RWPE2 (cell line): ENCODE measurements around the gene C7orf33.

ENCODE experiments used
- ATAC-seq: fragments of 200-7000 bp; cut with Tn5 transposase; 3 replicates; pipeline ENCODE4 v1.9.1; 2021; ENCODE audit warnings: low read depth
- DNase-seq: peaks from one replicate; pipeline ENCODE4 v3.0.0-alpha.2; 2020; ENCODE audit warnings: low spot score
- H3K27ac ChIP-seq: fragments of 450-650 bp; 2 replicates; pipeline ENCODE4 v1.5.1; 2017; ENCODE audit warnings: mild to moderate bottlenecking; ENCODE audit not compliant: poor library complexity, severe bottlenecking
- H3K27me3 ChIP-seq: fragments of 250-450 bp; sonication (Bioruptor Pico); 2 replicates; pipeline ENCODE4 v1.5.1; 2021; ENCODE audit warnings: mild to moderate bottlenecking, moderate library complexity; ENCODE audit not compliant: insufficient read depth, poor library complexity, severe bottlenecking
- H3K36me3 ChIP-seq: fragments of 250-450 bp; sonication (Bioruptor Pico); 2 replicates; pipeline ENCODE4 v1.5.1; 2020; ENCODE audit warnings: low read depth, mild to moderate bottlenecking, moderate library complexity
- H3K4me1 ChIP-seq: fragments of 250-450 bp; sonication (Bioruptor Pico); 2 replicates; pipeline ENCODE4 v1.5.1; 2021; ENCODE audit warnings: mild to moderate bottlenecking, moderate library complexity; ENCODE audit not compliant: insufficient read depth, poor library complexity, severe bottlenecking
- H3K4me3 ChIP-seq: fragments of 250-450 bp; sonication (Bioruptor Pico); 2 replicates; pipeline ENCODE4 v1.5.1; 2021; ENCODE audit warnings: mild to moderate bottlenecking, moderate library complexity; ENCODE audit not compliant: severe bottlenecking
- H3K9me3 ChIP-seq: fragments of 250-450 bp; sonication (Bioruptor Pico); 2 replicates; pipeline ENCODE4 v1.5.1; 2021; ENCODE audit warnings: mild to moderate bottlenecking, moderate library complexity; ENCODE audit not compliant: severe bottlenecking
- CTCF ChIP-seq: fragments of 450-650 bp; IDR thresholded peaks from one replicate; pipeline ENCODE4 v1.5.1; 2017; ENCODE audit warnings: mild to moderate bottlenecking, moderate library complexity; ENCODE audit not compliant: poor library complexity, severe bottlenecking

C7orf33 gene

GRCh38 chr7:148546857-148547256 lies 43.7 kb upstream of the C7orf33 start:
- no peak for TF ChIP-seq CTCF
- ATAC-seq (no peak), DNase-seq (no peak)
- Histone ChIP-seq H3K9me3 (no peaks in the 10 kb centered on the region), H3K27me3 (no peaks in the 10 kb centered on the region), H3K36me3 (no peaks in the 10 kb centered on the region), H3K4me1 (no peaks in the 10 kb centered on the region), H3K4me3 (no peak overlapping the region), H3K27ac (no peak overlapping the region)

GRCh38 chr7:148547951-148548350 lies 42.6 kb upstream of the C7orf33 start:
- Histone ChIP-seq H3K4me3 (no peak overlapping the region), H3K27me3 (no peaks in the 10 kb centered on the region), H3K27ac (no peak overlapping the region), H3K4me1 (no peaks in the 10 kb centered on the region), H3K9me3 (no peaks in the 10 kb centered on the region), H3K36me3 (no peaks in the 10 kb centered on the region)
- TF ChIP-seq CTCF, result no peak
- no peak for DNase-seq
- ATAC-seq, result no peak

- H3K9me3 ChIP-seq, result peaks cover 1% of the 10 kb centered on the region
- no peaks in the 10 kb centered on the region for H3K27me3 ChIP-seq
- ATAC-seq, result no peak
- TF ChIP-seq CTCF, result no peak
- DNase-seq, result no peak
- H3K4me3 ChIP-seq, result no peak overlapping the region
- no peak overlapping the region for H3K27ac ChIP-seq
- H3K4me1 ChIP-seq, result no peaks in the 10 kb centered on the region
- H3K36me3 ChIP-seq, result no peaks in the 10 kb centered on the region
These were observed 36.6 kb upstream of the C7orf33 start for GRCh38 chr7:148553979-148554378.

GRCh38 chr7:148556892-148557291 lies 33.7 kb upstream of the C7orf33 start:
- no peak for DNase-seq
- Histone ChIP-seq H3K4me1 (no peaks in the 10 kb centered on the region), H3K9me3 (peaks cover 1% of the 10 kb centered on the region)

GRCh38 chr7:148558914-148559313 lies 31.7 kb upstream of the C7orf33 start:
- H3K4me3 ChIP-seq, result no peak overlapping the region
- TF ChIP-seq CTCF, result no peak
- no peaks in the 10 kb centered on the region for H3K36me3 ChIP-seq
- DNase-seq (no peak), ATAC-seq (no peak)
- H3K9me3 ChIP-seq, result peaks cover 1% of the 10 kb centered on the region
- no peaks in the 10 kb centered on the region for H3K27me3 ChIP-seq
- no peak overlapping the region for H3K27ac ChIP-seq
- no peaks in the 10 kb centered on the region for H3K4me1 ChIP-seq

More at GRCh38 chr7:148556892-148557291, 33.7 kb upstream of the C7orf33 start:
- no peak for TF ChIP-seq CTCF
- H3K27me3 ChIP-seq, result no peaks in the 10 kb centered on the region
- H3K36me3 ChIP-seq, result no peaks in the 10 kb centered on the region
- H3K4me3 ChIP-seq, result no peak overlapping the region
- peak; percentile 31; the same call in 1 of the 3 replicates for ATAC-seq
- no peak overlapping the region for H3K27ac ChIP-seq
